Fibroblast of skin of left quadriceps (primary cell): ENCODE measurements around the gene DNAJA3.
A peak's percentile ranks its signal among the peaks of the same experiment; 100 is the strongest.

Experiments used
- DNase-seq, 2 experiments: peaks; one replicate each; pipeline ENCODE4 v3.0.0-alpha.2; 2013; ENCODE audit warnings: low read depth in 2 of 2

DNAJA3 gene

DNA sequence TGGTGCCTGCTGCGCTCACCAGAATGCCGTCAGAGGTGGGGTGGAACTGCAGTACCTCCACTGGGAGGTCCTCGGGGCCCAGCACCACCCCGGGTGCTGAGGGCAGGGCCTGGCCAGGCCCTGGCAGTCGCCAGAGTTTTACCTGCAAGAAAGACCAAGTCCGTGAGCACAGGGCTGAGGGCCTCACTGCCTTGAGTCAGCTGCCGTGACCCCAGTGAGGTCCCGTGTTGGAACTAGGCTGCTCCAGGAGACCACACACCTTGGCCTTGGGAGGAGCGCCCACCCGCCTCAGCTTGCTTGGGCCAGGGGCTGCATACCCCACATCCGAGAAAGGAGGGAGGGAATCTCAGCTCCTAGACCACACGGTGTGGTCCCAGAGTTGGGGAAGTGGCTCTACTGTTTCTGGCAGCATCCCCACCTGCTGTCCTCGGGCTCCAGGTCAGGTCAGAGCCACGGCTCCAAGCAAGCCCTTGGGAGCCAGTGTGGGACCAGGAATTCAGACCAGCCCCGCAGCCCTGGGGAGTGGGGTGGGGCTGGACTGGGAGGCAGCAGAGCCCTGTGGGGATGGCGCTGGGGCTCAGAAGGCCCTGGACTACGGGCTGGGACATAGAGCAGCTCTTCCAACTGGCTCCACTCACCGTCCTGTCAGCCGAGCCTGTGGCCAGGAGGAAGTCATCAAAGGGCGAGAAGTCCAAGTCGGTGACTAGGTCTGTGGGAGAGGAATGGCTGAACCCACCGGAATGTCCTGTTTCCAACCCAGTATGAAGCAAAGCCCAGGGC lies 17.9 kb upstream of the DNAJA3 start:
- DNase-seq: no peak

- no peak for DNase-seq
Measured at GRCh38 chr16:4408323-4408690, 17.4 kb upstream of the DNAJA3 start.

DNA sequence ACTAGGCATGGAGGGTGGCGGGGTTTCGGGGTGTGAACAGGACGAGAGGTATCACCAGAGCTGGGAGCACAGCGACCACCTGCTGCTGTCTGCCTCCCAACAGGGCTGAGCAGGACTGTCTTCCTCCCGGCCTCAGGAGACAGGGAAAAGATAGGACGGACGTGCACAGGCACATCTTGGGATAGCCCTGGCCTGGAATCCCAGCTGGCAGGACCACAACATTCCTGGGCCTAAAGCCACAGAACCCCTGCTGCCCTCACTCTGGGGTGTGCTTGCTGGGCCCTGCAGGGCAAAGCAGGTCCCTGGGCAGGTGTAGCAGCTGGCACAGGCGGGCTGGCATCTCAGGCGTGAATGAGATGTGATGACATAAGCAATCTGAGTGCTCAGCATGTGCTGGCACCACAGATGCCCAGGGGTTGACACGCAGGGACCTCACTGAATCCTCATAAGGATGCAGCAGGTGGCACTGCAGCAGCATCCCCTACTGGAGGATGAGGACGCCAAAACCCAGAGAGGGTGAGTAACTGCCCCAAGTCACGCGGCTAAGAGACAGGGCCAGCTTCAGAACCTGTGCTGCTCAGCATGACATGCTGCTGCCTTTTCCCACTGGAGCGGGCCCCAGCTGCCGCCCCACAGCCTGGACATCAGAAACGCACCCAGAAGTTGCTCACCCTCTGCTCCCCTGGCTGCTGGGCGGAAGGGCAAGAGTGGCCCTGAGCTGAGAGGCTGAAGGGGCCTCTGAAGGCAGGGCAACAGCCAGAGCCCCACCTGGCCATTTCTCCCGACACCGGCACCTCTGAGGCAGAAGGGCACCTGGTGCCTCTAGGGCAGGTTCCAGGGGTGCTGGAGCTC lies 16.4 kb upstream of the DNAJA3 start:
- DNase-seq: no peak

- DNase-seq: peak; percentile 87 to 88
Measured at GRCh38 chr16:4410335-4411075, 15.2 kb upstream of the DNAJA3 start.

GRCh38 chr16:4411684-4412083 lies 14.0 kb upstream of the DNAJA3 start:
- DNase-seq: no peak

- DNase-seq: no peak
Measured at GRCh38 chr16:4412159-4412558, 13.5 kb upstream of the DNAJA3 start.

DNA sequence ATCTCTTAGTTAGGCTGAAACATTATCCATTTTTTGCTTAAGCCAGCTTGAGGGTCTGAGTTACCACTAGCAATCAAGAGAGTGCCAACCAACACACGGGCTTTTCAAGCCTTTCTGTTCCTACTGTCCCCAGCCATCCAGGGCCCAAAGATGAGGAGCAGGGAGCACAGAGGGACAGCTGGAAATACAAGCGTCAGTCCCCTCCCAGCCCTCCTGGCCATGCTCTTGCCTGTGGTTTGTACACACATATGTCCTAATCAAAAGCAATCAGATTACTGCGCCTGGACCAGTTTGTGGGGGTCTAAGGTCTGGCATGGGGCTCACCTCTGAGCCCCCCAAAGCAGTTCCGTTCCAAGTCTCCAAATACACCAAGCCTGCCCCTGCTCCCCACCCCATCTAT lies 12.8 kb upstream of the DNAJA3 start:
- DNase-seq: no peak

DNA sequence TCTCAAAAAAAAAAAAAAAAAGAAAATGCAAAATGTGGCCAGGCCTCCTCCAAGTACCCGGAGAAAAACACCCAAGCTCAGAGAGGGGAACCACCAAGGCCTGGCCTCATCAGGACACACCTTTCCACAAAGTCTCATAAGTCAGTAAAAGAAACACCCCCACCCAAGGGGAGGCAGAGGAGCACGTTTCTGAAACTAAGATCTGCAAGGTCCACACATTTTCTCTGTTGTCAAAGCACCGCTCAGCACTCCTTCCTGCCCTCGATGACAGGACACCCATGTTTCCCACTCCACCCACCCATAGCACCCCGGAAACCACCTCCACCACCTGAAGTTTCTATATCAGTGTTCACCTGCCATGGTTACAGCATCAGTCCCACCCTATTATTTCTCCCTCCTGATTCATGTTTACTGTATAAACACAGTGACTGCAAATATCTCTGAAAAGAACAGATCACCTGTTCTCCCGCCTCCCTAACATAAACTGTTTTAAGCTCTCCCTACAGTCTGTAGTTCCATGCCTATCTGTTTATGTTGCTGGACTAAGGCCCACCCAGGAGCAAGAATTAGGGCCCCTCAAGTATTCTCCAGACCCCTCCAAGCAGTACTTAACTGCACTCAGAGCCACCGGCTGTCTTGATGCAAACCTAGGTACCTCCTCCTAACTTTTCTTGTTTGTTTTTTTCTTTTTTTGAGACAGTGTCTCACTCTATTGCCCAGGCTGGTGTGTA lies 11.3 kb upstream of the DNAJA3 start:
- DNase-seq: no peak

- DNase-seq: no peak
Measured at GRCh38 chr16:4415538-4416199, 10.0 kb upstream of the DNAJA3 start.

GRCh38 chr16:4416200-4417032 lies 9.3 kb upstream of the DNAJA3 start, which contains the start of gene CORO7:
Gene CORO7, minus strand, starts transcription at chr16:4416596. Its CDS starts 78 bp downstream, at chr16:4416518.
- DNase-seq: peak; percentile 63

- no peak for DNase-seq
Measured at GRCh38 chr16:4419402-4419959, 6.2 kb upstream of the DNAJA3 start.

DNA sequence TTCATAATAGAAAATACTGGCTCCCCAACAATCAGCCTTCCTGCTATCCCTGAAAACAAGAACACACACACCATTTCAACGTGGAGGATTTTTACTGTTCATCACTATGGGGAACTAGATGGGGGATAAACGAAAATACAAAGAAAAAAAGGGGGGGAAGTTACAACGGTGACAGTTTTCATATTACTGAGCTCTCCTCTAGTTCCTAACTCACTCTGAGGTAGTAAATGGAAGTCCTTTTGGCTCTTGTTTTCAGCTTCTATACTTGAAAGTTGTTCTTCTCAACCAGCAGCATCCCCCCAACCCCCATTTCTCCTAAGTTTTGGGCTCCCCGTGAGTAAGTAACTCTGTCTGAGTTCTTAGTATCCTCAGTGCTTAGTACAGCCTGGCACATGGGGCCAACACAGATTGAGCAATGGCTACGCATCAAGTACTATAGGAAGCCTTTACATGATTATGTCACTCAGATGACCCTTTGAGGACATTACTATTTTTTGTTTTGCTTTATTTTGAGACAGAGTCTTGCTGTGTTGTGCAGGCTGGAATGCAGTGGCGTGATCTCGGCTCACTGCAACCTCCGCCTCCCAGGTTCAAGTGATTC lies 5.1 kb upstream of the DNAJA3 start:
- no peak for DNase-seq

GRCh38 chr16:4426021-4426684 lies 485 bp downstream of the DNAJA3 start:
- DNase-seq: no peak

DNA sequence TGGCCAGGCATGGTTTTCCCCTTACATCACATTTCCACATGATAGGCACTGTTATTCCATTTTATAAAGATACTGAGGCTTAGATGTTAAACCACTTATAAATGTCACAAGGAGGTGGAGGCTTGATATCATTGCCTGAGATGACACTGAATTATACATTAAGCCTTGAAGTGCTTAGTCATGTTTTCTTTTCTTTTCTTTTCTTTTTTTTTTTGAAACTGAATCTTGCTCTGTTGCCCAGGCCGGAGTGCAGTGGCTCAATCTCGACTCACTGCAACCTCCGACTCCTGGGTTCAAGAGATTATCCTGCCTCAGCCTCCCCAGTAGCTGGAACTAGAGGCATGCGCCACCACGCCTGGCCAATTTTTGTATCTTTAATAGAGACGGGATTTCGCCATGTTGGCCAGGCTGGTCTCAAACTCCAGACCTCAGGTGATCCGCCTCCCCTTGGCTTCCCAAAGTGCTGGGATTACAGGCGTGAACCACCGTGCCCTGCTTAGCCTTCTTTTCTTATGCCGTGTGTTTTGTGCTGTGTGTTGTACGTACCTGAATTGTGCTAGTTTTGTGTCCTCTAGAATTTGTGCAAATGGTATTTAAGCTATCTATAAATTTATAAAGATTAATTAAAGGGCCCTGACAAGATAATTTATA lies 1.2 kb downstream of the DNAJA3 start:
- DNase-seq: no peak

- DNase-seq: no peak
Measured at GRCh38 chr16:4428500-4428899, 2.8 kb downstream of the DNAJA3 start.

GRCh38 chr16:4431023-4431422 lies 5.4 kb downstream of the DNAJA3 start:
- no peak for DNase-seq

GRCh38 chr16:4433228-4433627 lies 7.6 kb downstream of the DNAJA3 start:
- DNase-seq: no peak
